Erythroblast (primary cell): ENCODE results near the gene EEA1.

ENCODE experiments used
- GATA1 ChIP-seq: IDR thresholded peaks from 2 replicates; pipeline ENCODE4 v1.6.1; 2011; ENCODE audit warnings: low read depth, mild to moderate bottlenecking, control low read depth, low read length, moderate library complexity
- POLR2A ChIP-seq: IDR thresholded peaks from 2 replicates; pipeline ENCODE4 v1.6.1; 2011; ENCODE audit warnings: mild to moderate bottlenecking, low read length

DNA sequence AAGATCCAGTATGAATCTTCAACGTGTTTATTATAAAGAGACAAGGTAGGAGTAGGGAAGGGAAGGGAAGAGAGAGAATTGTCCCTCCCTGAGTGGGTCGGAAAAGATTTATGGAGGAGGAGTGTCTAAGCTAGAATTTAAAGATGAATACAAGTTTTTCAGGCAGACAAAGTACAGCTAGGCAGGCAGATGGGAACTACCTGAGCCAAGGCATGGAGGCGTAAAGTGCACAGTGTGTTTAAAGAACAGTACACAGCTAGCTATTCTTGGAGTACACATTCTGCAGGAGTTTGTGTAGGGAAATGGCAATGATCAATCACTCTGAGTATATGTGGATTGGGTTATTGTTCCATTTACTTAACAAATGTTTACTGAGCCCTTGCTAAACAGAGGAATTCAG, 206.2 kb downstream of the EEA1 start:
- TF ChIP-seq POLR2A (no peak), GATA1 (no peak)
